Right atrium auricular region (tissue), 2 donors: Measurements from ENCODE around the gene UNC13A. TPM values are rescaled to one million over a fixed set of nuclear protein-coding genes. Genes with fewer than 3 reads are reported as not detected.

Source experiments
- DNase-seq: peaks from one replicate; pipeline ENCODE4 v3.0.0-alpha.2; 2019; ENCODE audit warnings: low spot score
- H3K27ac ChIP-seq, 2 donors: fragments of 200-600 bp; sonication (generic); 1 replicate in 1 of 2; 2 replicates in 1 of 2; pipeline ENCODE4 v1.5.1; 2016 to 2019
- H3K27me3 ChIP-seq, 2 donors: fragments of 200-600 bp; sonication (generic); one replicate each; pipeline versions ENCODE4 v1.5.1 to v1.6.0; 2017 to 2019
- H3K36me3 ChIP-seq: fragments of 200-600 bp; sonication (generic); one replicate; pipeline ENCODE4 v1.5.1; 2016
- H3K4me1 ChIP-seq, 2 donors: fragments of 200-600 bp; sonication (generic); one replicate each; pipeline versions ENCODE4 v1.5.1 to v1.6.0; 2017 to 2019
- H3K4me3 ChIP-seq, 2 donors: fragments of 200-600 bp; sonication (generic); 1 replicate in 1 of 2; 2 replicates in 1 of 2; pipeline ENCODE4 v1.5.1; 2017 to 2019; ENCODE audit warnings: mild to moderate bottlenecking in 1 of 2, moderate library complexity in 1 of 2
- H3K9me3 ChIP-seq, 2 donors: fragments of 200-600 bp; sonication (generic); one replicate each; pipeline ENCODE4 v1.5.1; 2019
- CTCF ChIP-seq, 2 donors: fragments of 200-600 bp; sonication (generic); IDR thresholded peaks; one replicate each; pipeline ENCODE4 v1.5.1; 2019; ENCODE audit warnings: antibody characterized with exemption in 2 of 2
- total RNA-seq, 2 donors: library from RNA; depleted of rRNA; stranded (reverse); fragments of >200 nt; gene quantifications; one replicate each; pipeline ENCODE4 v1.1.0, GENCODE V29; 2016

UNC13A gene
- total RNA-seq, 2 donors from 2014 or later, result 0.08 TPM; not detected in 1

- no peak for DNase-seq
- Histone ChIP-seq H3K36me3 (no peaks in the 10 kb centered on the region), H3K9me3 (peaks cover 0 to 15% of the 10 kb centered on the region in 2 donors), H3K4me3 (no peak overlapping the region), H3K4me1 (no peaks in the 10 kb centered on the region), H3K27me3 (no peaks in the 10 kb centered on the region), H3K27ac (no peak overlapping the region)
- TF ChIP-seq CTCF (IDR thresholded peaks at IDR 0.05), result no peak
Measured at GRCh38 chr19:17624314-17624991, 63.7 kb downstream of the UNC13A start.

- Histone ChIP-seq H3K9me3 (peaks cover 0 to 15% of the 10 kb centered on the region in 2 donors), H3K27me3 (no peaks in the 10 kb centered on the region), H3K4me1 (no peaks in the 10 kb centered on the region), H3K27ac (no peak overlapping the region), H3K4me3 (no peak overlapping the region), H3K36me3 (no peaks in the 10 kb centered on the region)
- TF ChIP-seq CTCF (IDR thresholded peaks at IDR 0.05), result no peak
- no peak for DNase-seq
Measured at GRCh38 chr19:17623224-17623935, 64.8 kb downstream of the UNC13A start.

DNA sequence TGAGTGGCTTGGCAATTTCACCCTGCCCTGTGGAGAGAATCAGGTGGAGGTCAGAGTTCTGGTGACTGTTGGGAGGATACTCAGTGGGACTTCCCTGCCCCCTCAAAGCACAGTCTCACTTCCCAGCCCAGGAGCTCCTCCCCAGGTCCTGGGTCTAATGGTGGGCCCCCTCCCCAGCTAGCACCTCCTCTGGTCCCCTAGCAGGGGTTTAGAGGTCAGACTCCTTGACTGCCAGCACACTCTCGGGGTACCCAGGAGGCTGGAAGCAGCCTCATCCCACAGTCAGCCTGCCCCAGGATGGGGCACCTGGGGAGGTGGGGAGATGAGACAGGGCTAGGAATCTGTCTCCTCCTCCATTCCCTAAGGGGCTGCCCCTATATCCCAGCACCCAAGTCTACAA is 67.5 kb downstream of the UNC13A start:
- Histone ChIP-seq H3K9me3 (peaks cover 0 to 15% of the 10 kb centered on the region in 2 donors), H3K36me3 (no peaks in the 10 kb centered on the region), H3K27me3 (no peaks in the 10 kb centered on the region), H3K4me3 (no peak overlapping the region), H3K4me1 (peaks cover 0 to 8% of the 10 kb centered on the region in 2 donors), H3K27ac (no peak overlapping the region)
- TF ChIP-seq CTCF (IDR thresholded peaks at IDR 0.05), result no peak
- no peak for DNase-seq

DNA sequence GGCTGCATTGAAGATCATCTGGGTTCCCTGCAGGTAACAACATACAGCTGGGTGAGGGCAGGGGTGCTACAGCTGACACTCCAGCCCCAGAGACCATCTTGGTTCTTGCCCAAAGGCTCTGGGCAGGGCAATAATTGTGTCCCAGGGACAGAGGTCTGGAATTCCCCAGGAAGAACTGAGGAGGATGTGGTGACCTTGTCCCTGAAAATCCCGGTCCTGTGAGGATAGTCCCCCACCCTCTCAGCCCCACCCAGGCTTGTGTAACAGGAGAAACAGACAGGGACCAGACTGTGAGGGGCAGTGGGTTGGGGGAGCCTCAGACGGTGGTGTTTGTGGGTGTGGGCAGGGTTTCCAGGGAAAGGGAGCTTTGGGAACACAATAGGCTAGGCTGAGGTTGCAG is 69.2 kb downstream of the UNC13A start:
- peaks cover 0 to 15% of the 10 kb centered on the region in 2 donors for H3K9me3 ChIP-seq
- TF ChIP-seq CTCF (IDR thresholded peaks at IDR 0.05), result no peak
- no peak overlapping the region for H3K27ac ChIP-seq
- DNase-seq, result no peak
- H3K36me3 ChIP-seq, result no peaks in the 10 kb centered on the region
- H3K4me3 ChIP-seq, result no peak overlapping the region
- H3K27me3 ChIP-seq, result no peaks in the 10 kb centered on the region
- H3K4me1 ChIP-seq, result peaks cover 0 to 8% of the 10 kb centered on the region in 2 donors

DNA sequence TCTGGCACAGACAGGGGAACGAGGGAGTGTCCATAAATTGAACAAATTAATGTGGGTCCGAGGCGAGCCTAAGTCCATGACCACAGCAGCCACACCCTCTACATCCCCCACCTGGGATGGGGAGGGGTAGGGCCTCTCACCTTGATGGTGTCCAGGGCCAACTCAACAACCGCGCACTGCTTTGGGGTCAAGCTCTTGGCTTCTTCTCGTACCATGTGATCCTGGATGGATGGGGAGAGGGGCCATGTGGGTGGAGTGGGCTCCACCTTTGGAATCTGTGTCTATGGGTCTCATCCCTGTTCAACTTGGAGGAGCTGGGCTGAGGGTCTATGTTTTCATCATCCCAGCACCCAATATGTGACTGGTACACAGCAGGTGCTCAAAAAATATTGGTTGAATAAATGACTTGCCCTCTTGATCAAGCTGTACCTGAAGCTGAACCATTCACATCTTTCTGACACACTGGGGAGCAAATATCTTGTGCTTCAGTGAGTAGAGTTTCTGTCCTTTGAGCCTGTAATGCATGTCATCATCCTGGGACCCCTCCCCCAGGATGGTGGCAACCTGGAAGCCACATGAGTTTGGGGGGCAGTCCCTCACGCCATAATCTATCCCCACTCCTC is 69.8 kb downstream of the UNC13A start:
- Histone ChIP-seq H3K4me3 (no peak overlapping the region), H3K36me3 (no peaks in the 10 kb centered on the region), H3K27me3 (no peaks in the 10 kb centered on the region), H3K9me3 (peaks cover 0 to 15% of the 10 kb centered on the region in 2 donors), H3K27ac (no peak overlapping the region), H3K4me1 (peaks cover 0 to 8% of the 10 kb centered on the region in 2 donors)
- no peak for DNase-seq
- TF ChIP-seq CTCF (IDR thresholded peaks at IDR 0.05), result no peak
